Measurements from ENCODE around the gene TRA2A.

GRCh38 chr7:23491502-23491901 lies 40.3 kb downstream of the TRA2A start:
- TF ChIP-seq CTCF (IDR thresholded peaks at IDR 0.05; ENCODE audit: insufficient read depth, low read length, poor library complexity, severe bottlenecking) (no peak), EZH2phosphoT487 (conservative IDR thresholded peaks at IDR 0.05; ENCODE audit: low read length) (no peak)

Data from SU-DHL-6 (cell line).